Stimulated activated naive B cell treated with anti-CD40 and anti-IgM and Interleukin-4, amounts not matched to agents 10 μg/mL and 1 μg/mL and 100 μg/mL, for 72 hours (primary cell): Measurements from ENCODE around the gene EFNA4.

ENCODE experiments used
- ATAC-seq, 2 donors: fragments of 150-1000 bp; cut with Tn5 transposase; replicated peaks; 2 replicates each; pipeline ENCODE4 v1.10.0; 2021; ENCODE audit warnings: moderate library complexity in 1 of 2
- DNase-seq: peaks from one replicate; pipeline ENCODE4 v3.0.0; 2021
- H3K27ac Mint-ChIP-seq: one replicate; pipeline ENCODE4 v1.8.0; 2022; ENCODE audit warnings: mild to moderate bottlenecking, mixed read lengths
- H3K27me3 Mint-ChIP-seq, 2 donors: one replicate each; pipeline ENCODE4 v1.8.0; 2022; ENCODE audit warnings: mixed read lengths in 2 of 2
- H3K36me3 Mint-ChIP-seq, 2 donors: one replicate each; pipeline ENCODE4 v1.8.0; 2022; ENCODE audit warnings: mixed read lengths in 2 of 2, mild to moderate bottlenecking in 1 of 2
- H3K4me1 Mint-ChIP-seq, 2 donors: one replicate each; pipeline ENCODE4 v1.8.0; 2022; ENCODE audit warnings: mixed read lengths in 2 of 2, mild to moderate bottlenecking in 1 of 2
- H3K4me3 Mint-ChIP-seq, 2 donors: one replicate each; pipeline ENCODE4 v1.8.0; 2022; ENCODE audit warnings: mild to moderate bottlenecking in 2 of 2, mixed read lengths in 2 of 2, moderate library complexity in 1 of 2
- H3K9me3 Mint-ChIP-seq, 2 donors: one replicate each; pipeline ENCODE4 v1.8.0; 2022; ENCODE audit warnings: mixed read lengths in 2 of 2, mild to moderate bottlenecking in 1 of 2

EFNA4 gene

GRCh38 chr1:155079487-155080311 lies 16.2 kb downstream of the EFNA4 start:
- Mint-ChIP-seq H3K9me3 (no peaks in the 10 kb centered on the region), H3K36me3 (peaks cover 0 to 1% of the 10 kb centered on the region in 2 donors), H3K4me3 (peak overlapping the region; percentile 81), H3K27ac (peak overlapping the region; percentile 60), H3K4me1 (peaks cover 40 to 68% of the 10 kb centered on the region in 2 donors), H3K27me3 (peaks cover 40 to 48% of the 10 kb centered on the region in 2 donors)
- no peak for DNase-seq
- ATAC-seq: no peak

GRCh38 chr1:155080312-155081228 lies 17.0 kb downstream of the EFNA4 start:
- ATAC-seq: no peak
- Mint-ChIP-seq H3K27ac (no peak overlapping the region), H3K9me3 (no peaks in the 10 kb centered on the region), H3K27me3 (peaks cover 40 to 48% of the 10 kb centered on the region in 2 donors), H3K4me1 (peaks cover 44 to 75% of the 10 kb centered on the region in 2 donors), H3K36me3 (peaks cover 0 to 1% of the 10 kb centered on the region in 2 donors), H3K4me3 (peak overlapping the region in 1 of 2 donors; percentile 63)
- no peak for DNase-seq

GRCh38 chr1:155081472-155082300 lies 18.1 kb downstream of the EFNA4 start:
- DNase-seq: no peak

GRCh38 chr1:155082301-155083051 lies 18.9 kb downstream of the EFNA4 start:
- Mint-ChIP-seq H3K27me3 (peaks cover 40 to 48% of the 10 kb centered on the region in 2 donors), H3K4me3 (peak overlapping the region; percentile 47 to 78), H3K27ac (no peak overlapping the region), H3K36me3 (peaks cover 0 to 5% of the 10 kb centered on the region in 2 donors), H3K4me1 (peaks cover 49 to 86% of the 10 kb centered on the region in 2 donors), H3K9me3 (no peaks in the 10 kb centered on the region)
- no peak for ATAC-seq
- DNase-seq: no peak

More at GRCh38 chr1:155081472-155082300, 18.1 kb downstream of the EFNA4 start:
- H3K36me3 Mint-ChIP-seq: peaks cover 0 to 1% of the 10 kb centered on the region in 2 donors
- H3K27ac Mint-ChIP-seq: peak overlapping the region; percentile 47
- no peak for ATAC-seq
- no peaks in the 10 kb centered on the region for H3K9me3 Mint-ChIP-seq
- H3K4me3 Mint-ChIP-seq: peak overlapping the region; percentile 78 to 81
- peaks cover 49 to 86% of the 10 kb centered on the region in 2 donors for H3K4me1 Mint-ChIP-seq
- peaks cover 40 to 48% of the 10 kb centered on the region in 2 donors for H3K27me3 Mint-ChIP-seq

- Mint-ChIP-seq H3K27me3 (peaks cover 40 to 48% of the 10 kb centered on the region in 2 donors), H3K9me3 (no peaks in the 10 kb centered on the region), H3K4me3 (peak overlapping the region in 1 of 2 donors; percentile 25), H3K27ac (no peak overlapping the region), H3K36me3 (peaks cover 0 to 5% of the 10 kb centered on the region in 2 donors), H3K4me1 (peaks cover 44 to 80% of the 10 kb centered on the region in 2 donors)
- DNase-seq (no peak), ATAC-seq (no peak)
Measured at GRCh38 chr1:155083052-155083541, 19.6 kb downstream of the EFNA4 start.

GRCh38 chr1:155083865-155084721 lies 20.6 kb downstream of the EFNA4 start:
- ATAC-seq (no peak), DNase-seq (no peak)
- Mint-ChIP-seq H3K9me3 (no peaks in the 10 kb centered on the region), H3K27ac (peak overlapping the region; percentile 97), H3K4me1 (peaks cover 42 to 71% of the 10 kb centered on the region in 2 donors), H3K27me3 (peaks cover 40 to 48% of the 10 kb centered on the region in 2 donors), H3K4me3 (peak overlapping the region; percentile 91 to 96), H3K36me3 (peaks cover 0 to 5% of the 10 kb centered on the region in 2 donors)

GRCh38 chr1:155084722-155085503 lies 21.4 kb downstream of the EFNA4 start:
- Mint-ChIP-seq H3K27me3 (peaks cover 32 to 39% of the 10 kb centered on the region in 2 donors), H3K4me1 (peaks cover 35 to 63% of the 10 kb centered on the region in 2 donors)
- DNase-seq: peak; percentile 89

GRCh38 chr1:155085504-155086127 lies 22.1 kb downstream of the EFNA4 start:
- peak overlapping the region; percentile 97 for H3K27ac Mint-ChIP-seq
- peaks cover 0 to 5% of the 10 kb centered on the region in 2 donors for H3K36me3 Mint-ChIP-seq
- peak; percentile 59 for DNase-seq
- peak overlapping the region; percentile 91 to 96 for H3K4me3 Mint-ChIP-seq
- H3K4me1 Mint-ChIP-seq: peaks cover 34 to 57% of the 10 kb centered on the region in 2 donors
- no peaks in the 10 kb centered on the region for H3K9me3 Mint-ChIP-seq
- peak; percentile 38 to 44 for ATAC-seq
- H3K27me3 Mint-ChIP-seq: peaks cover 27 to 36% of the 10 kb centered on the region in 2 donors

More at GRCh38 chr1:155084722-155085503, 21.4 kb downstream of the EFNA4 start:
- H3K27ac Mint-ChIP-seq: peak overlapping the region; percentile 97
- H3K9me3 Mint-ChIP-seq: no peaks in the 10 kb centered on the region
- H3K36me3 Mint-ChIP-seq: peaks cover 0 to 5% of the 10 kb centered on the region in 2 donors
- ATAC-seq: peak; percentile 85 to 88
- H3K4me3 Mint-ChIP-seq: peak overlapping the region; percentile 91 to 96

- DNase-seq: peak; percentile 76
- Mint-ChIP-seq H3K4me3 (peak overlapping the region; percentile 91 to 96), H3K9me3 (no peaks in the 10 kb centered on the region), H3K27ac (peak overlapping the region; percentile 77), H3K36me3 (peaks cover 0 to 5% of the 10 kb centered on the region in 2 donors), H3K4me1 (peaks cover 33 to 54% of the 10 kb centered on the region in 2 donors), H3K27me3 (peaks cover 25 to 35% of the 10 kb centered on the region in 2 donors)
- peak; percentile 26 to 27 for ATAC-seq
Measured at GRCh38 chr1:155086128-155086741, 22.7 kb downstream of the EFNA4 start.

GRCh38 chr1:155086856-155087535 lies 23.5 kb downstream of the EFNA4 start:
- peaks cover 32 to 54% of the 10 kb centered on the region in 2 donors for H3K4me1 Mint-ChIP-seq

More at GRCh38 chr1:155086856-155087535, 23.5 kb downstream of the EFNA4 start:
- DNase-seq (no peak), ATAC-seq (no peak)
- Mint-ChIP-seq H3K36me3 (peaks cover 0 to 3% of the 10 kb centered on the region in 2 donors), H3K9me3 (no peaks in the 10 kb centered on the region), H3K27me3 (peaks cover 21 to 27% of the 10 kb centered on the region in 2 donors), H3K4me3 (no peak overlapping the region), H3K27ac (peak overlapping the region; percentile 86)
